HCT116 (cell line): ENCODE data around the gene ACVR1.

Experiments
- ELF1 ChIP-seq: IDR thresholded peaks from 2 replicates; pipeline ENCODE4 v1.6.1; 2012; ENCODE audit warnings: low read depth, borderline replicate concordance
- FOSL1 ChIP-seq: IDR thresholded peaks from 2 replicates; pipeline ENCODE4 v1.6.1; 2012; ENCODE audit warnings: low read depth
- MAX ChIP-seq: IDR thresholded peaks from 2 replicates; pipeline ENCODE4 v1.6.1; 2012
- POLR2A ChIP-seq: IDR thresholded peaks from 2 replicates; pipeline ENCODE4 v1.7.0; 2011; ENCODE audit warnings: borderline replicate concordance; ENCODE audit not compliant: insufficient read depth, insufficient read length; ENCODE audit errors: extremely low read depth
- POLR2AphosphoS5 ChIP-seq: IDR thresholded peaks from 2 replicates; pipeline ENCODE4 v1.6.1; 2011; ENCODE audit warnings: mild to moderate bottlenecking, low read depth, low read length, moderate library complexity
- RAD21 ChIP-seq: IDR thresholded peaks from 2 replicates; pipeline ENCODE4 v1.6.1; 2012; ENCODE audit warnings: low read depth, mild to moderate bottlenecking
- SIN3A ChIP-seq: IDR thresholded peaks from 2 replicates; pipeline ENCODE4 v1.6.1; 2012; ENCODE audit warnings: low read depth
- YY1 ChIP-seq: IDR thresholded peaks from 2 replicates; pipeline ENCODE4 v1.6.1; 2011; ENCODE audit warnings: low read length, low read depth, moderate library complexity, mild to moderate bottlenecking; ENCODE audit not compliant: insufficient replicate concordance; ENCODE audit errors: extremely low read depth
- ZNF274 ChIP-seq: fragments of 200-500 bp; sonication (Bioruptor generic); IDR thresholded peaks from 2 replicates; pipeline ENCODE4 v1.6.1; 2014; ENCODE audit warnings: mild to moderate bottlenecking, low read depth, low read length, inconsistent platforms
- TF ChIP-seq, protein P1 (sequence below): IDR thresholded peaks from 2 replicates; pipeline ENCODE4 v1.6.1; 2011; ENCODE audit warnings: mild to moderate bottlenecking, low read length, moderate library complexity; ENCODE audit not compliant: insufficient replicate concordance; ENCODE audit errors: extremely low read depth
- TF ChIP-seq, protein P2 (sequence below), 3 experiments: fragments of 200-600 bp in 1 of 3; sonication (generic) in 1 of 3; IDR thresholded peaks in 2 of 3; conservative IDR thresholded peaks in 1 of 3; 2 replicates each; pipeline ENCODE4 v1.5.1; 2012 to 2017; ENCODE audit warnings: low read depth in 2 of 3, low read length in 2 of 3, antibody characterized with exemption in 1 of 3, borderline replicate concordance in 1 of 3, control low read depth in 1 of 3, mild to moderate bottlenecking in 1 of 3, mixed read lengths in 1 of 3, mixed run types in 1 of 3, moderate library complexity in 1 of 3; ENCODE audit not compliant: insufficient read depth in 1 of 3

DNA sequence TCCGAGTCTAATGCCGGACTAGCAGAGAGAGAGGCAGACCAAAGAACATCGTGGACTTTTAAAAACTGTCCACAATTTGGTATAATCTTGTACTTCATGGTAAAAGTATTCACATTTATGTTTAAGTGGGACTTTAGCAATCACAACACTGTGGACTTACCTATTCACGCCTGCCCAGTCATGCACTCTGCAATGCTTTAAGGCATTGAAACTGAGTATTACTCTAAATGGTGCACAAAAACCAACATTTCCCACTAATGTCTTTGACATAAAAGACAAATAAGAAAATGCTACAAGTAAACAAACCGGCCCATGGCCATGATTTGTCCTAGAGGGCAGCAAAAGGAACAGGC lies 91.3 kb downstream of the ACVR1 start:
- no peak for TF ChIP-seq POLR2A
- TF ChIP-seq, protein P1, sequence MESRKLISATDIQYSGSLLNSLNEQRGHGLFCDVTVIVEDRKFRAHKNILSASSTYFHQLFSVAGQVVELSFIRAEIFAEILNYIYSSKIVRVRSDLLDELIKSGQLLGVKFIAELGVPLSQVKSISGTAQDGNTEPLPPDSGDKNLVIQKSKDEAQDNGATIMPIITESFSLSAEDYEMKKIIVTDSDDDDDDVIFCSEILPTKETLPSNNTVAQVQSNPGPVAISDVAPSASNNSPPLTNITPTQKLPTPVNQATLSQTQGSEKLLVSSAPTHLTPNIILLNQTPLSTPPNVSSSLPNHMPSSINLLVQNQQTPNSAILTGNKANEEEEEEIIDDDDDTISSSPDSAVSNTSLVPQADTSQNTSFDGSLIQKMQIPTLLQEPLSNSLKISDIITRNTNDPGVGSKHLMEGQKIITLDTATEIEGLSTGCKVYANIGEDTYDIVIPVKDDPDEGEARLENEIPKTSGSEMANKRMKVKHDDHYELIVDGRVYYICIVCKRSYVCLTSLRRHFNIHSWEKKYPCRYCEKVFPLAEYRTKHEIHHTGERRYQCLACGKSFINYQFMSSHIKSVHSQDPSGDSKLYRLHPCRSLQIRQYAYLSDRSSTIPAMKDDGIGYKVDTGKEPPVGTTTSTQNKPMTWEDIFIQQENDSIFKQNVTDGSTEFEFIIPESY: no peak
- no peak for TF ChIP-seq FOSL1
- no peak for TF ChIP-seq MAX
- TF ChIP-seq, protein P2, sequence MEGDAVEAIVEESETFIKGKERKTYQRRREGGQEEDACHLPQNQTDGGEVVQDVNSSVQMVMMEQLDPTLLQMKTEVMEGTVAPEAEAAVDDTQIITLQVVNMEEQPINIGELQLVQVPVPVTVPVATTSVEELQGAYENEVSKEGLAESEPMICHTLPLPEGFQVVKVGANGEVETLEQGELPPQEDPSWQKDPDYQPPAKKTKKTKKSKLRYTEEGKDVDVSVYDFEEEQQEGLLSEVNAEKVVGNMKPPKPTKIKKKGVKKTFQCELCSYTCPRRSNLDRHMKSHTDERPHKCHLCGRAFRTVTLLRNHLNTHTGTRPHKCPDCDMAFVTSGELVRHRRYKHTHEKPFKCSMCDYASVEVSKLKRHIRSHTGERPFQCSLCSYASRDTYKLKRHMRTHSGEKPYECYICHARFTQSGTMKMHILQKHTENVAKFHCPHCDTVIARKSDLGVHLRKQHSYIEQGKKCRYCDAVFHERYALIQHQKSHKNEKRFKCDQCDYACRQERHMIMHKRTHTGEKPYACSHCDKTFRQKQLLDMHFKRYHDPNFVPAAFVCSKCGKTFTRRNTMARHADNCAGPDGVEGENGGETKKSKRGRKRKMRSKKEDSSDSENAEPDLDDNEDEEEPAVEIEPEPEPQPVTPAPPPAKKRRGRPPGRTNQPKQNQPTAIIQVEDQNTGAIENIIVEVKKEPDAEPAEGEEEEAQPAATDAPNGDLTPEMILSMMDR (IDR thresholded peaks at IDR 0.05 in 2 of 3, conservative IDR thresholded peaks at IDR 0.05 in 1 of 3; ENCODE audit: borderline replicate concordance in 1 of 3, insufficient read depth in 1 of 3, low read depth in 2 of 3, low read length in 2 of 3): no peak
- TF ChIP-seq ZNF274: no peak
- no peak for TF ChIP-seq RAD21
- TF ChIP-seq YY1: no peak
- no peak for TF ChIP-seq SIN3A
- TF ChIP-seq POLR2AphosphoS5: no peak
- no peak for TF ChIP-seq ELF1
